Measurements from ENCODE around the gene SETD1A.

SETD1A gene

DNA sequence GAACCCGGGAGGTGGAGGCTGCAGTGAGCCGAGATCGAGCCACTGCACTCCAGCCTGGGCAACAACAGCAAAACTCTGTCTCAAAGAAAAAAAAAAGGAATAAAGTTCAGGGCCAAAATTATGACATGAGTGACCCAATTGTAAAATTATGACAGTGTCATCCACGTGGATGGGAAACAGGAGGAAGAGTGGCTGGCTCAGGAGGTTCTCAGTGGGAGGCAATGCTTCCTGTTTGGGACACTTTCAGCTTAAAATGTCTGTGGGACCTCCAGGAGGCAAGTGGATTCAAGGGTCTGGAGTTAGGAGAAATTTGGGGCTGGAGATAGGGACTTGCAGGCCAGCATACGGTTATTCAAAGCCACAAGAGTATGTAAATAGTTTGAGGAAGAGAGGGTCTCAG, 67.8 kb downstream of the SETD1A start:
- no peak for DNase-seq

- no peak for DNase-seq
Measured at GRCh38 chr16:31029272-31029671, 71.7 kb downstream of the SETD1A start.

- DNase-seq = no peak
Measured at GRCh38 chr16:31031276-31031675, 73.7 kb downstream of the SETD1A start.

GRCh38 chr16:31032736-31033708, 75.5 kb downstream of the SETD1A start, which contains the start of gene STX4:
Gene STX4, plus strand, starts transcription at chr16:31033558. Its CDS starts 248 bp downstream, at chr16:31033806.
- DNase-seq = peak; percentile 68

- DNase-seq = no peak
Measured at GRCh38 chr16:31033709-31034492, 76.3 kb downstream of the SETD1A start.
